Endometrium (tissue), 2 donors: ENCODE data around the gene TTC3.

Experiments used
- FAIRE-seq: peaks from 2 replicates; lab custom pipeline; 2012; peaks lifted over from hg19 to GRCh38; lab: Jason Lieb, UNC
- donor health status: control.
- donor health status: control.

TTC3 gene

GRCh38 chr21:37060296-37060695 lies 12.8 kb upstream of the TTC3 start:
- no peak for FAIRE-seq

GRCh38 chr21:37061926-37062592 lies 11.0 kb upstream of the TTC3 start:
- no peak for FAIRE-seq

GRCh38 chr21:37062593-37062935 lies 10.5 kb upstream of the TTC3 start:
- no peak for FAIRE-seq

GRCh38 chr21:37063433-37063832 lies 9.6 kb upstream of the TTC3 start:
- no peak for FAIRE-seq

- no peak for FAIRE-seq
Observed at GRCh38 chr21:37064841-37065240, 8.2 kb upstream of the TTC3 start.

GRCh38 chr21:37065561-37066177 lies 7.4 kb upstream of the TTC3 start:
- FAIRE-seq: no peak

GRCh38 chr21:37071561-37072273 lies 1.3 kb upstream of the TTC3 start:
- FAIRE-seq: no peak

GRCh38 chr21:37072274-37072987 lies 623 bp upstream of the TTC3 start:
- no peak for FAIRE-seq

- FAIRE-seq: no peak
Observed at GRCh38 chr21:37073417-37074196, 553 bp downstream of the TTC3 start.

- FAIRE-seq: no peak
Observed at GRCh38 chr21:37074197-37074510, 1.1 kb downstream of the TTC3 start.

GRCh38 chr21:37074546-37074945 lies 1.5 kb downstream of the TTC3 start:
- FAIRE-seq: no peak

GRCh38 chr21:37075214-37075770 lies 2.2 kb downstream of the TTC3 start:
- no peak for FAIRE-seq

- FAIRE-seq: no peak
Observed at GRCh38 chr21:37076087-37076850, 3.2 kb downstream of the TTC3 start.

- no peak for FAIRE-seq
Observed at GRCh38 chr21:37077403-37077802, 4.3 kb downstream of the TTC3 start.

- FAIRE-seq: no peak
Observed at GRCh38 chr21:37079211-37079824, 6.3 kb downstream of the TTC3 start.

GRCh38 chr21:37082375-37082774 lies 9.3 kb downstream of the TTC3 start:
- no peak for FAIRE-seq

GRCh38 chr21:37082856-37083528 lies 9.9 kb downstream of the TTC3 start:
- FAIRE-seq: no peak

GRCh38 chr21:37085726-37086125 lies 12.7 kb downstream of the TTC3 start:
- no peak for FAIRE-seq

- peak; percentile 45 for FAIRE-seq
Observed at GRCh38 chr21:37087188-37087587, 14.1 kb downstream of the TTC3 start.

- no peak for FAIRE-seq
Observed at GRCh38 chr21:37088186-37088735, 15.2 kb downstream of the TTC3 start.
